ENCODE data around the gene ABCB8. TPM values are rescaled to one million over a fixed set of nuclear protein-coding genes. Genes with fewer than 3 reads are reported as not detected.

ABCB8 gene
- polyA plus RNA-seq, 1 of the 3 experiments (the other 2 are of a cell fraction): 36.0 TPM

DNA sequence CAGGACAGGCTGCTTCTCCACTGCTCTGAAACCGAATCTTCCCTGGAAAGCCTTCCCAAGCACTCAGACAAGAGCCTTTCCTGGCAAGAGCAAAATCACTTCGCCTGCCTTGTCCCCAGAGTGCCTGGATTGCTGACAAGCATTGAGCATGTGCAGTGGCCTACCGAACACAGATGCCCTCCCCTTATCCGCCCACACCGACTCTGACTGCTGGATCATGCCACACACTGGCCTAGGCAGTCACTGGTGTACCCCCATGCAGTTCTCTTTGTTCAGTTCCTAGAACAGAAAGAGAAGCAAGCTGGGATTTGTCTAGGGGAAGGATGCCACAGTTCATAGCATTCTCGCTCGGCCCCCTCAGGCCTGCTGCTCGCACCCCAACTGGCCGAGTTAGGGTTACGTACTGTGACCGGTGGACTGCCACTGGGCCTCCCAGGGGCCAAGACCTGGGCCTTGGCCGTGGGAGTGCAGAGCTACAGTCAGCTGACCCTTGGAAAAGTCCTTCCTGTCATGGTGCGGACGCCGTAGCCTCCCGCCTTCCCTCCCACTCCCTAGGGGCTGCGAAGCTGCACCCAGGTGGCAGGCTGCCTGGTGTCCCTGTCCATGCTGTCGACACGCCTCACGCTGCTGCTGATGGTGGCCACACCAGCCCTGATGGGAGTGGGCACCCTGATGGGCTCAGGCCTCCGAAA is 6.9 kb downstream of the ABCB8 start (continued):
- TF ChIP-seq RCOR1 (IDR thresholded peaks at IDR 0.05; ENCODE audit: low read length) (no peak), TEAD4 (IDR thresholded peaks at IDR 0.05; ENCODE audit: borderline replicate concordance, insufficient read depth) (no peak)
- TF ChIP-seq, protein P1, sequence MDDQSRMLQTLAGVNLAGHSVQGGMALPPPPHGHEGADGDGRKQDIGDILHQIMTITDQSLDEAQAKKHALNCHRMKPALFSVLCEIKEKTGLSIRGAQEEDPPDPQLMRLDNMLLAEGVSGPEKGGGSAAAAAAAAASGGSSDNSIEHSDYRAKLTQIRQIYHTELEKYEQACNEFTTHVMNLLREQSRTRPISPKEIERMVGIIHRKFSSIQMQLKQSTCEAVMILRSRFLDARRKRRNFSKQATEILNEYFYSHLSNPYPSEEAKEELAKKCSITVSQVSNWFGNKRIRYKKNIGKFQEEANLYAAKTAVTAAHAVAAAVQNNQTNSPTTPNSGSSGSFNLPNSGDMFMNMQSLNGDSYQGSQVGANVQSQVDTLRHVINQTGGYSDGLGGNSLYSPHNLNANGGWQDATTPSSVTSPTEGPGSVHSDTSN (IDR thresholded peaks at IDR 0.05): no peak
- TF ChIP-seq, protein P2, sequence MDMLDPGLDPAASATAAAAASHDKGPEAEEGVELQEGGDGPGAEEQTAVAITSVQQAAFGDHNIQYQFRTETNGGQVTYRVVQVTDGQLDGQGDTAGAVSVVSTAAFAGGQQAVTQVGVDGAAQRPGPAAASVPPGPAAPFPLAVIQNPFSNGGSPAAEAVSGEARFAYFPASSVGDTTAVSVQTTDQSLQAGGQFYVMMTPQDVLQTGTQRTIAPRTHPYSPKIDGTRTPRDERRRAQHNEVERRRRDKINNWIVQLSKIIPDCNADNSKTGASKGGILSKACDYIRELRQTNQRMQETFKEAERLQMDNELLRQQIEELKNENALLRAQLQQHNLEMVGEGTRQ (IDR thresholded peaks at IDR 0.05; ENCODE audit: borderline replicate concordance, low read depth, low read length): no peak

DNA sequence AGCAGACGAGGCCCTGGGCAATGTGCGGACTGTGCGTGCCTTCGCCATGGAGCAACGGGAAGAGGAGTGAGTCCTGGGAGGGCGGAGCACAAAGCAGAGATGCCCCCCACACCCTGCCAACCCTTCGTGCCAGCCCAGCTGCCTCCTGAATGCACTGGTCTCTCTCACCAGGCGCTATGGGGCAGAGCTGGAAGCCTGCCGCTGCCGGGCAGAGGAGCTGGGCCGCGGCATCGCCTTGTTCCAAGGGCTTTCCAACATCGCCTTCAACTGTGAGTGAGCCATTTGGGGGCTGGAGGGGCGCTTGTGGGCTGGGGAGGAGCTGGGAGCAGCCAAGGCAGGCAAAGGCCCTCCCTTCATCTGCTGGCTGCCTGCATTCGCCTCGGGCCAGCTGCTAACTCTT is 7.7 kb downstream of the ABCB8 start:
- peaks cover 25% of the 10 kb centered on the region for H3F3A ChIP-seq (replicated peaks; ENCODE audit: insufficient read depth)
- DNase-seq: no peak
- no peaks in the 10 kb centered on the region for H3K27me3 ChIP-seq (ENCODE audit: insufficient read depth)
- WGBS (ENCODE audit: low lambda C conversion rate): 95% methylated on average over 14 of the region's 17 CpGs
- peaks cover 25 to 30% of the 10 kb centered on the region in 2 experiments for H3K4me1 ChIP-seq (ENCODE audit: control insufficient read depth in 1 of 2, insufficient read depth in 2 of 2, low read depth in 1 of 2, low read length in 1 of 2)
- ChIA-PET CTCF (interaction anchor here (0.7 to 9.5 kb wide), 4 partner anchors 17 to 88 kb away, joined by 3 to 59 read pairs (median 4); no protein-coding TSS in a partner anchor), POLR2A (no interaction called here)
- no peak overlapping the region for H2AFZ ChIP-seq (ENCODE audit: low read depth)
- TF ChIP-seq RAD21 (IDR thresholded peaks at IDR 0.05; ENCODE audit: low read length): no peak
- TF ChIP-seq TEAD4 (IDR thresholded peaks at IDR 0.05; ENCODE audit: borderline replicate concordance, insufficient read depth): no peak
- no peak for TF ChIP-seq GATA2 (CRISPR knock-in tag; IDR thresholded peaks at IDR 0.05)
- no peak for TF ChIP-seq RFX5 (IDR thresholded peaks at IDR 0.05; ENCODE audit: low read length)
- TF ChIP-seq, protein P1 (IDR thresholded peaks at IDR 0.05): no peak
- no peak for TF ChIP-seq ELF1 (IDR thresholded peaks at IDR 0.05)
- TF ChIP-seq, protein P3, sequence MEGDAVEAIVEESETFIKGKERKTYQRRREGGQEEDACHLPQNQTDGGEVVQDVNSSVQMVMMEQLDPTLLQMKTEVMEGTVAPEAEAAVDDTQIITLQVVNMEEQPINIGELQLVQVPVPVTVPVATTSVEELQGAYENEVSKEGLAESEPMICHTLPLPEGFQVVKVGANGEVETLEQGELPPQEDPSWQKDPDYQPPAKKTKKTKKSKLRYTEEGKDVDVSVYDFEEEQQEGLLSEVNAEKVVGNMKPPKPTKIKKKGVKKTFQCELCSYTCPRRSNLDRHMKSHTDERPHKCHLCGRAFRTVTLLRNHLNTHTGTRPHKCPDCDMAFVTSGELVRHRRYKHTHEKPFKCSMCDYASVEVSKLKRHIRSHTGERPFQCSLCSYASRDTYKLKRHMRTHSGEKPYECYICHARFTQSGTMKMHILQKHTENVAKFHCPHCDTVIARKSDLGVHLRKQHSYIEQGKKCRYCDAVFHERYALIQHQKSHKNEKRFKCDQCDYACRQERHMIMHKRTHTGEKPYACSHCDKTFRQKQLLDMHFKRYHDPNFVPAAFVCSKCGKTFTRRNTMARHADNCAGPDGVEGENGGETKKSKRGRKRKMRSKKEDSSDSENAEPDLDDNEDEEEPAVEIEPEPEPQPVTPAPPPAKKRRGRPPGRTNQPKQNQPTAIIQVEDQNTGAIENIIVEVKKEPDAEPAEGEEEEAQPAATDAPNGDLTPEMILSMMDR (IDR thresholded peaks at IDR 0.05): no peak
- TF ChIP-seq FOXJ3 (CRISPR knock-in tag; IDR thresholded peaks at IDR 0.05): no peak
- TF ChIP-seq, protein P4, sequence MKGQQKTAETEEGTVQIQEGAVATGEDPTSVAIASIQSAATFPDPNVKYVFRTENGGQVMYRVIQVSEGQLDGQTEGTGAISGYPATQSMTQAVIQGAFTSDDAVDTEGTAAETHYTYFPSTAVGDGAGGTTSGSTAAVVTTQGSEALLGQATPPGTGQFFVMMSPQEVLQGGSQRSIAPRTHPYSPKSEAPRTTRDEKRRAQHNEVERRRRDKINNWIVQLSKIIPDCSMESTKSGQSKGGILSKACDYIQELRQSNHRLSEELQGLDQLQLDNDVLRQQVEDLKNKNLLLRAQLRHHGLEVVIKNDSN (IDR thresholded peaks at IDR 0.05; ENCODE audit: borderline replicate concordance, low read depth): no peak
- no peak for TF ChIP-seq MEF2A (IDR thresholded peaks at IDR 0.05; ENCODE audit: borderline replicate concordance, low read depth)
- TF ChIP-seq NRF1 (IDR thresholded peaks at IDR 0.05; ENCODE audit: low read depth, low read length): no peak
- TF ChIP-seq NFIC (IDR thresholded peaks at IDR 0.05; ENCODE audit: borderline replicate concordance): no peak
- no peak for TF ChIP-seq JUND (IDR thresholded peaks at IDR 0.05)
- TF ChIP-seq POLR2AphosphoS5 (IDR thresholded peaks at IDR 0.05; ENCODE audit: low read depth, low read length): no peak
- TF ChIP-seq, protein P2 (IDR thresholded peaks at IDR 0.05; ENCODE audit: borderline replicate concordance, low read depth, low read length): no peak
- TF ChIP-seq, protein P5, sequence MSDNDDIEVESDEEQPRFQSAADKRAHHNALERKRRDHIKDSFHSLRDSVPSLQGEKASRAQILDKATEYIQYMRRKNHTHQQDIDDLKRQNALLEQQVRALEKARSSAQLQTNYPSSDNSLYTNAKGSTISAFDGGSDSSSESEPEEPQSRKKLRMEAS (IDR thresholded peaks at IDR 0.05; ENCODE audit: low read depth): no peak
- TF ChIP-seq EP300 (IDR thresholded peaks at IDR 0.05; ENCODE audit: borderline replicate concordance in 1 of 2, low read depth in 1 of 2, low read length in 1 of 2): no peak
- no peak for TF ChIP-seq EZH2phosphoT487 (IDR thresholded peaks at IDR 0.05; ENCODE audit: borderline replicate concordance, low read depth)
- no peak for TF ChIP-seq FOXM1 (IDR thresholded peaks at IDR 0.05; ENCODE audit: low read depth)
- no peaks in the 10 kb centered on the region for H3K9me2 ChIP-seq
- no peak overlapping the region for H3K4me2 ChIP-seq
- peaks cover 12 to 52% of the 10 kb centered on the region in 2 experiments for H3K36me3 ChIP-seq (replicated peaks in 1 of 2; ENCODE audit: control insufficient read depth in 1 of 2, insufficient read depth in 2 of 2, low read length in 1 of 2)
- H3K9ac ChIP-seq: no peak overlapping the region
- H4K20me1 ChIP-seq (ENCODE audit: insufficient read depth): no peaks in the 10 kb centered on the region
- no peaks in the 10 kb centered on the region for H3K9me3 ChIP-seq
- peaks cover 22% of the 10 kb centered on the region for H3K79me2 ChIP-seq (ENCODE audit: insufficient read depth)
- H3K27ac ChIP-seq (ENCODE audit: low read depth in 2 of 2, low read length in 1 of 2): no peak overlapping the region
- H3K4me3 ChIP-seq (ENCODE audit: low read depth in 2 of 2, low read length in 1 of 2): no peak overlapping the region

All from SK-N-SH (cell line).